Medulla oblongata (tissue), 1 donor: Measurements from ENCODE around the gene EYS.
"Not testable (repeated sequence)": the region's sequence is repeated elsewhere in the genome, so short reads cannot be mapped to it uniquely, and the experiment has no call there.

ENCODE experiments used
- DNase-seq: peaks from one replicate; pipeline ENCODE4 v3.0.0-alpha.2; 2015; ENCODE audit errors: extremely low spot score

The EYS gene

DNA sequence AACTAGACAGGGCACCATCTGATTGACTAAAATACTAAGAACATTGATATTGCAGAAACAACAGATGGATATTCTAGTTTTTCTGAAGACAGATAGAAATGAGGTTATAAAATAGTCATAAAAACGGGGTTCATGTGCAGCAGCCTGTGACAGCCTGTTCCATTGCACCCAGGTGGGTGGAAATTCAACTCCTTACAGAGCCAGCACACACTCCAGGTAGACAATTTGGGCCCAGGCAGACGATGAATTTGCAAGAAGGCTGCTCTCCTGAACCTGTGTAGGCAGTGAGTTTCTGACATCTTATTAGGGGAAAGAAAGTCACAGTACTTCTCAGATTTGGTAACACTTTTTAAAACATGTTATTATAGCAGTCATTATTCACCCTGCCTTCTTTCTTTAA is 1657.3 kb downstream of the EYS start:
- no peak for DNase-seq

DNA sequence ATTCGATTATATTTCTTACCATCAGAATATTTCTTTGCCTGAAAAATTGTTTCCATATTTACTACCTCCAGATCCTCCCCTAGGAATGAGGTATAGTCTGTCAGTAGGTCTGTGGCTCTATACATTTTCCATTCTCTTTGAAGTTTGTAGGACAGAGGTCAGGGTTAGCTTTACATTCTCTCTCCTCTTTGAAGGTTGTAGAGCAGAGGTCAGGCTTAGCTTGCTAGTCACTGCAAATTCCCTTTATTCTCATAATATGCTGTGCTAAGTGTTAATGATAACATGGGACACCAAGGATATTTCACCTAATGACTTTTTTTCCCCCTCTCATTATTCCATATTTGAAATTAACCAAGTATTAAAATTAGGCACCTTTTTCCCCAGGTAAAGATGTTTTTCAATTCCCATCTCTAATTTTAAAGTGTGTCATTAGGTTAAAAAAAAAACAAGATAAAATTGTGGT is 1660.2 kb downstream of the EYS start:
- DNase-seq, result no peak

DNA sequence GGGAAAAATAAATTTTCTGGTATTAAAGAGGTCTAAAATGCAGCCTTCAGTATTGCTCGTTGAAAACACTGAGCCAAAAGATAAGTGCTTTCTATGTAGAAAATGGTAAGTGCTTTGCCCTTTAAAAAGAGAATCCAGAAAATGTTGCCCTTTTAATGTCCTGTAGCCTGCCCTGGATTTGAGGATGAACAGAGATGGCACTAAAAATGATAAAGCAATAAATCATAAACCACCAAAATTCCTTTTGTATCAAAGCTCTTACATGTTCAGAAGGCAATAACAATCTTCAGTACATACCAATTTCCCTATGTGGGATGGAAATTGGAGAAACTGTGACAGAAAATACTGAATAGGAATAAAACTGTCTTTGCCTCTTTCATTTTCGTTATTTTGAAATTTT is 1665.7 kb downstream of the EYS start:
- DNase-seq, result no peak

DNA sequence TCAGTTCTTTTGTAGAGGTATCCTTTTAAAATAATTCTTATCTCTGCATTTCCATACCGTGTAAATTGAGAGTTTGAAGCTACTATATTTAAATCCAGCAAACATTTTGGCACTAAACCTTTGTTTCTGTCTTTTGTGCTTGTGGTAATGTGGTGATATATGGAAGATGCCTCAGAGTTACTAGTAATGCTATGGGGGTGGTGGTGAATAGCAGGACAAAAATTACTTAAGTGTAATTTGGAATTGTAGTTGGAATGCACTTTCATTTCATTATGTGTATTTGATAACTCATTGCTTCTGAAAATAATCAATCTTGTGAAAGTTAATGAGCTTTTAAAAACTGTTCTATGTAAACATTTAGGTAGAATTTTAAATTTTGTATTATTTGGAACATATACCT is 1666.9 kb downstream of the EYS start:
- no peak for DNase-seq

DNA sequence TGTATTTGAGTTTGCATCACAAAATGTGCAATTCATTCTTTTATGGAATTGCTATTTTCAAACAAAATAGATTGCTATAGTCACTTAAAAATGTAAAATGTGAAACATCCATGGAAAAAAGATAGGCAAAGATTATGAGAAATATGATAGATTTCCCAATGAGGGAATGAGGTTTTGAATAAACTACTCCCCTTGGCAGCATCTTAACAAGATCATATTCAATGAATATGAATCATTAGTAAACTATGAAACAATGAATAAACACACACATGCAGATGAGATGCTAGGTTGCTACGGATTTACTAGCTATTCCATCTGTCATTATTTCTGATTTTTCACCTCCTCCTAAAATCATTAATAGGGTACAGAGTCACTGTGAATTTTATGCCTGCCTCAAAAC is 1669.6 kb downstream of the EYS start:
- no peak for DNase-seq

DNA sequence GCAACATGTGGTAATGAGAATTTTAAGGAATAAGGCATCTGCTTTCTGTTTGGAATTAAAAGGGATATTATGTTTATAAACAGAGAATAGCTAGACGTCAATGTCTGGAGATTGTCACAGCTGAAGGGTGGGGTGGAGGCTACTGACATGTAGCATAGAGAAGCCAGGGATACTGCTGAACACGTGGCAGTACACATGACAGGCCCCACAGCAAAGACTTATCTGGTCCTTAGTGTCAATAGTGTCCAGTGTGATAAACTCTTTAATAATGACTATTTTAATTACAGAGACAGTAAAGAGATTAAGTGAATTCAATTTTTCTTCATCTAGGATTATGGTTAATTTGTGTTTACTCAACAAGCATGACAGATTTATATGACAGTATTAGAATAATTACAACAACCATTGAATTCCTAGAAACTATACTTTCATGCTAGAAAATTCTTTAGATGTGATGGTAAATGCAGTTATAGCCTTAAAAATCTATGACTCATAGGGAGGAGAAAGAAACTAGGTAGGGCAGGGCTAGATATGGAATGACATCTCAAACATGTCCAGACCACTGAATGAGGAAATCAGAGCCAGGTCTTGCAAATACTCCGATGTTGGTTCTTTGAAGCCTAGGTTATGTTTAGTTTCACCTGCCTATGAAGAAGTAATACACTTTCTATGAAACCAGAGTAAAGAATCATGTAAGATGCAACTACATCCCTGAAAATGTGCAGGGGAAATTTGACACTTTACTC is 1671.9 kb downstream of the EYS start:
- DNase-seq, result no peak

DNA sequence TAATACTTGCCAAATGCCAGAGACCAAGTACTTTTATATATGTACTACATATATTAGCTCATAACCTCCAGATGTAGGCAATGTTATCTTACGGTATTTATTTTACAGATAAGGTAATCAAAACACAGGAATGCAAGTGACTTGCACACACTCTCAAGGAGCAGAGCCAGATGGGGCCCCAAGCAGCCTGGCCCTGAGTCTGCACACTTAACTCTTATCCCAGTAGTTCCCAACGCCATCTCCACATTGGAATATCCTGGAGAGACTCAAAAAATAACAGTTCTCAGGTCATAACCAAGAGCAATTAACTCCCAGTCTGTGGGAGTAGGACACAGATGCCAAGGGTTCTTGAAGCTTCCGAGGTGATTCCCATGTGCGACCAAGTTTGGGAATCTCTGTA is 1672.7 kb downstream of the EYS start:
- no peak for DNase-seq

DNA sequence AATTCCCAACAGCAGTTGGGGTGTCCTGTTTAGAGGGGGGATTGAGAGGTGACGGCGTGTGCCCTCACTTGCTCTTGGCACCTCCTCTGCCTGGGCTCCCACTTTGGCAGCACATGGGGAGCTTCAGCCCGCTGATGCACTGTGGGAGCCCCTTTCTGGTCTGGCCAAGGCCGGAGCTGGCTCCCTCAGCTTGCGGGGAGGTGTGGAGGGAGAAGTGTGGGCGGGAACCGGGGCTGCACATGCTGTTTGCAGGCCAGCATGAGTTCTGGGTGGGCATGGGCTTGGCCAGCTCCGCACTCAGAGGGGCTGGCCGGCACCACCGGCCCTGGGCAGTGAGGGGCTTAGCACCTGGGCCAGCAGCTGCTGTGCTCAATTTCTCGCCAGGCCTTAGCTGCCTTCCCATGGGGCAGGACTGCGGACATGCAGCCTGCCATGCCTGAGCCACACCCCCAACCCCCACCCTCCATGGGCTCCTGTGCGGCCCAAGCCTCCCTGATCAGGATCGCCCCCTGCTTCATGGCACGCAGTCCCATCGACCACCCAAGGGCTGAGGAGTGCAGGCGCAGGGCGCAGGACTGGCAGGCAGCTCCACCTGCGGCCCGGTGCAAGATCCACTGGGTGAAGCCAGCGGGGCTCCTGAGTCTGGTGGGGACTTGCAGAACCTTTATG is 1675.9 kb downstream of the EYS start:
- DNase-seq, result not testable (repeated sequence)

DNA sequence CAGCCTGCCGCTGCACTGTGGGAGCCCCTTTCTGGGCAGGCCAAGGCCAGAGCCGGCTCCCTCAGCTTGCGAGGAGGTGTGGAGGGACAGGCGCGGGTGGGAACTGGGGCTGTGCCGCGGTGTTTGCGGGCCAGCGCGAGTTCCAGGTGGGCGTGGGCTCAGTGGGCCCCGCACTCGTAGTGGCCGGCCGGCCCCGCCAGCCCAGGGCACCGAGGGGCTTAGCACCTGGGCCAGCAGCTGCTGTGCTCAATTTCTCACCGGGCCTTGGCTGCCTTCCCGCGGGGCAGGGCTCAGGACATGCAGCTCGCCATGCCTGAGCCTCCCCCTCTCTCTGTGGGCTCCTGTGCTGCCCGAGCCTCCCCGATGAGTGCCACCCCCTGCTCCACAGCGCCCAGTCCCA is 1683.3 kb downstream of the EYS start:
- DNase-seq, result no peak

DNA sequence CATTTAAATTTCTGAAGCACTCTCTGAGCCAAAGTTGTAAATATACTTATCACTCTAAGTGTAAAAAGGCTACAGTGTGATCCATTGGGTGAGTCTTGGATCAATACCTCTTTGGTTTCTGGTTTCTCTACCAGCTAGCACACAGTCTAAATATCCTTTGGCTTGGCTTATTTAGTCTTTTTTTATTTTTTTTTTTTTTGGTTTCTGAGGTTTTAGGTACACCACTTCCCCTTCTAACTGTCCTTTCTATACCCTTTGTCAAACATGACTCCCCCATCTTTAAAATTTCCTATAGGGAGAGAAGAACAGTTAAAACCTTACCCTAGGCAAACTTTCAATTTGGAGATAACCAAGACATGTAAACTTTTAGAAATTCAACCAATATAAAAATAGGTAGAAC is 1692.4 kb downstream of the EYS start:
- DNase-seq, result no peak

DNA sequence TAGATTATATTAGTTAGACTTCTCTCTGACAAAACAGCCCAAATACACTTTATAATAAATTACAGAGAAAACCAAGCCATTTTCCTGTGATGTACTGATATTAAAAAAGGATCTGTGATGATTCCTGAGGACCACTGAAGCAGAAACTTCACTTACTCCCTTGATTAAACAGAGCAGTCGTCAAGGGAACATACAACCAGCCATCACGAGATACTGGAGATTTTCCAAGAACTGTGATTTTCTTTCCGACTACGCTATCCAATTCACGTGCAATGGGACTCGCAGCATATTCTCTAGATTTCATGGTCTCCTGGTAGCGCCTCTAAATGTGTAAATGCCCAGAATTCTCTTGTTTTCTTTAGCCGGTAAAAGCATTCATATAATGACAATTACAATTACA is 1694.0 kb downstream of the EYS start:
- peak; percentile 23 for DNase-seq

DNA sequence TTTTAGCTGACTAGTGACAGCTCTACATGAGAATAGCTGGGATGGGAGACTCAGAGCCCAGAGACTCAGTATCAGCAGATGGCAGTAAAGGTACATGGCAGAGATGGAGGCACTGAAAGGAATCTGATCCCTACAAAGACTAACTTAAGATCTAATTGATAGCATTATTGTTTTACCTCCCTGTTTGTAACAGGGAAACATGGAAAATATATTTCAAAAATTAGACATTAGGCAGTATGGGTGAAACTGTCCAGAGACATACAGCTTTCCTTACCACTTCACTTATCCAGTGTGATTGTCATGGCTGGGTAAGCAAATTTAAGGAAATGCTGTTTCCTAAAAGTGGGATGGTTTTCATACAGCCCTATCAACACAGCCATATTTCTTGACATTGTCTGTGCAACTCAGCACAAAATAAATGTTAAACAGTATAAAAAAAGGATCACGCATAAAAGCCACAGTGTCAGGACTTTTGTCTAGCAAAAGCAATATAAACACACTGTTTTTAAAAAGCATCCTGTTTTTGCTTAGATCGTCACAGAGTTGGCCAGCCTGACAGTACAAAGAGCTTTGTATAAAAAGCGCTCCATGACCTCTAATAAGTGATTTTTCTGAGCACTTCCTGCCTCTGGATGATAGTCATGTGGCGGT is 1694.5 kb downstream of the EYS start:
- DNase-seq, result peak; percentile 87

DNA sequence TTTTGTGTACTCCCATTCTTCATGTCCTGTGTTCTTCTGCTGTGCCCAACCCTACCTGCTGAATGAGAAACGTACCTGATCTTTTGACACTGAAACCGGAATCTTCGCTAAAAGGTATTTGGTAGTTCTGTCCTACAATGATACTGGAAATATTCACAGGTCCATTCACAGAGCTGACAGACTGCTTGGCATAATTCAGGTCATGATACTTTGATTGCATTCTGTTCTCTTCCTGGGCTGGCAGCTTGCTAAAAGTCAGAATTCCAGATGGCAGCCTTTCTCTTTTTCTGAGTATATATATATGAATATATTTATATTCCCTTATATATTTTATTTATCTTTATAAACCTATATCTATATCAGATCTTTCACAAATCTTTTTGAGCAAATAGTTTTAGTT is 1696.4 kb downstream of the EYS start:
- no peak for DNase-seq

DNA sequence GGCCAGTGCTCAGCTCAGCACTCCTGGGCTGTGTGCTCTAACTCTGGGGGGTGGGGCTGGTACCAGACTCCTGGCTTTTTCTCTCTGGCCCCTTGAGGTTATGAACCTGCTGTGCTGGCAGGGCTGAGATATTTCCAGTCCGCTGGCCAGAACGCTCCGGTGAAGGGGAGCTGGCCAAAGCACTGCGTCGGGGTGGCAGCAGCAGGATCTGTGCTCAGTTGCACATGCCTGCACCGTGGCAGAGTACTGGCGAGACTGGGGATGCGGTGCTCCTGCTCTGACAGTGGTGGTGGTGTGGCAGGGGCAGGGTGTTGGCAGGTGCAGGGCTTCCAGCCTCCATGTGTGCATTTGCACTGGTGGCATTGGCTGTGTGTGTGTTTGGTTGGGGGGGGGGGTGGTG is 1697.0 kb downstream of the EYS start:
- DNase-seq, result no peak

DNA sequence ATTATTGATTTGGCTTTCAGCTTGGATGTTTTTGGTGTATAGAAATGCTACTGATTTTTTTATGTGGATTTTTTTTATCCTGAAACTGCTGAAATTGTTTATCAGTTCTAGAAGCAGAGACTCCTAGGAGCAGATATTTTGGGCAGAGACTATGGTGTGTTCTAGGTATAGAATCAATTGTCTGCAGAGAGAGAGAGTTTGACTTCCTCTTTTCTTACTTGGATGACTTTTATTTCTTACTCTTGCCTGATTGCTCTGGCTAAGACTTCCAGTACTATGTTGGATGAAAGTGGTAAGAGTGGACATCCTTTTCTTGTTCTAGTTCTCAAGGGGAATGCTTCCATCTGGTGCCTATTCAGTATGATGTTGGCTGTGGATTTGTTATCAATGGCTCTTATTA is 1700.8 kb downstream of the EYS start:
- no peak for DNase-seq

DNA sequence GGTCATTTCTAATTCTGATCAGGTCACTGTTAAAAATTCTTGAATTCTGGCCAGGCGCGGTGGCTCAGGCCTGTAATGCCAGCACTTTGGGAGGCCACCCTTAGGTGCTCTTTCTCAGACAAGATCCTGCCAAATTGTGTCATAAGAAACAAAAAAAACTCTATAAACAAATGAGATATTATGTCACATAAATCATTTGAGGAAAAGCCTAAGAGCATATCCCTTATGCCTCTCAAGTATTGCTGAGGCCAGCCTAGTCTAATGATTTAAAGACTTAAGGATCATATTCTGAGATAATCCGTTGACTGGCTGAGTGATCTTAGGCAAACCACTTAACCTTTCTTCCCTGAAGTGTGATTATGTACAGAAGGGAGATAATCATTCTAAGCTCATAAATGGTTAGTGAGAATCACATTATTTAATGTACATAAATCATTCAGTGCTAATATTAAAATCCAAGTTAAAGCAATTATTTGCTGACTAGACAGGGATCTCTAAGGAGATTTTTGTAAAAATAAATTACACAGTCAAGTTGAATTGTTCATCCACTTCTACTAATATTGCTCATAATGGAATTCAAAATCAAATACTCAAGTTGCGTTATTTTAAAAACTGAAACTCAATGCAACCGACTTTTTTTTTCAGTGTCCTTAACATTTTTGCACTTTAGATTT is 1706.1 kb downstream of the EYS start:
- no peak for DNase-seq

DNA sequence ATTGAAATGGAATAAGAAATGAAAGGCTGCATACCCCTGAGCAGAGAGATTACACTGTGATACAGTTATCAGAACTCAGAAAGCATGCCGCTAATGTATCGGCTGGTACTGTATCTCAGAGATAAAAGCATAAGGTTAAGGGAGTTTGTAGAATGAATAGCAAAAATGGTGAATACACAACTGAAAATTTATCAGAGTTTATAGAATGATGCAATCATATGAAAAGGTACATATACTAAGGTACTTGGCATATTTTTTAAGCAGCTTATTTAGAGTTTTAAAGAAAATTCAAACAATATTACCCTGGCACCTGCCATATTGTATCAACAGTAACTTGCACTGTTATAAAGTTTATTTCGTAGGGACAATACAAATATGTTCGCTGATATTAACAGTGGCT is 1707.4 kb downstream of the EYS start:
- no peak for DNase-seq

DNA sequence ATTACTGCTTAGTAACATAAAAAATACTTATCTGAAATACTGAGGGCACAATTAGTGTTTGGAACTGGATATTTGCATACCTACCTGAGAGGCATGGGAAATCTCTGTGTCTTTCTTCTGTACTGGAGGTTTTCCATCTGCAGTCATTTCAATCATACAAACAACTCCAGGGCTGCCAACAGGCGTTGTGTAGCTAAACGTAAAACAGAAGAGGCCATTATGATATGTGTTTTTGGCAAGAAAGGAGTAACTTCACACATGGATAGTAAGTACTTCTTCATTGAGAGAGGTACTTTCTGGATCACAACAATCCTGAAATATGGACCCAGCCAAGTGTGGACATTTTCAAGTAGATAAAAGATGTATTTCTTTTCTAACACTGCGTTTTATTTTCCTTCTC is 1708.0 kb downstream of the EYS start:
- no peak for DNase-seq

DNA sequence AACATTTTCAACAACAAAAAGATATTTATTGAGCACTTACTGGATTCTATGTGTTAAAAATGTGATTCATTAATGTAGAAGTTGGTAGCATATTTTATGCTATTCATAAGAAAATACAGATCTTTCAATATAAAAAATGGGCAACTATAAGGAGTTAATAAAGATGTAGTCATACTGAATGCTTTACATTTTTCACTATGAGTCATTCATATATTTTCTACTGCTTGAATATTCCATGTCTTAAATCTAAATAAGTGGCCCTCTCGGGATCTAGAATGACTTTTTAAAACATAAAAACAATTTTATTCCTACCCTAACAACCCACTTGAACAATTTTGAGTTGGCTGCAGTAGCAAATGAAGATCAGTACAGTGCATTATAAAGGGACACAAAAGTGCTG is 1709.3 kb downstream of the EYS start:
- no peak for DNase-seq

DNA sequence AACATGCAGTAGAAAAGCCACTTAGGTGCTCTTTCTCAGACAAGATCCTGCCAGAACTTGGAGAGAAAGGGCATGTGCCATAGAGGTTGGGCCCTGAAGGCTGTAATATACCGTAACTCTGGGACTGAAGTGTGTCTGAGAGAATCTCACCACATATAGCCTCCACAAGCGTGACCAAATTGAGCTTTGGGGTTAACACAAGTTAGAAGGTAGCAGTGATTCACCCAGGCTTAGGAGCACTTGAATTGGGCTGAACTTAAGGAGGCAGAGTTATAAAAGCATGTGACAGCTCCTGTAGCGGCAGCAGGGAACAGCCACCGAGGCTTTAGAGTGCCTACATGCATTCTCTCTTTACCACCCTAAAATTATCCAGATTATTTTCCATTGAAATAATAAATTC is 1709.8 kb downstream of the EYS start:
- no peak for DNase-seq

DNA sequence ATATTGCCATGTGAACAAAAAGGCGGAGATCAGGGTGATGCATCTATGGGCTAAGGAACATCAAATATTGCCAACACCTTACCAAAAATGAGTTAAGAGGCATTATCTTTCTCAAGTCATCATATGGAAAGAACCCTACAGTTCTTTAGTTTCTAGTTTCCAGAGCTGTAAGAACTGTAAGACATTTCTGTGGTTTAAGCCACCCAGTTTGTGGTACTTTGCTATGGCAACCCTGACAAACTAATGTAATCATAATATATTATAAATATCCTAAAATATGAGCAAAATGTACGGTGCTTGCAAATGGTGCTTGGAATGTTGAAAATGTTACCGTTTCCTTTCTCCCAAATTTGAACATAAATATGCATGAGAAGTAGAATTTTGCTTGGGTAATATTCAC is 1721.8 kb downstream of the EYS start:
- DNase-seq, result no peak

DNA sequence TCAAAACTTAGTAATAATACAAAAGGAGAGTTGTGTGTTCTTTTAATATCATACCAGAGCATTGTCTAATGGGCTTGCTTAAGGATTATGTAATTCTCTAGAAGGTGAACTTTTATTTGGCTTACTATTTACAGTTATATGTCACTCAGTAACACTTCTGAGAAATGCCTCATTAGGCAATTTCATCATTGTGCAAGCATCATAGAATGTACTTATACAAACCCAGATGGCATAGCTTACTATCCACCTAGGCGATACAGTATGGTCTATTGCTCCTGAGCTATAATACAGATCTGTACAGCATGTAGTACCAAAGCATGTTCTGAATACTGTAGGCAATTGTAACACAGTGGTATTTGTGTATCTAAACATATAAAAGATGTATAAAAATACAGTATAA is 1731.3 kb downstream of the EYS start:
- DNase-seq, result no peak

DNA sequence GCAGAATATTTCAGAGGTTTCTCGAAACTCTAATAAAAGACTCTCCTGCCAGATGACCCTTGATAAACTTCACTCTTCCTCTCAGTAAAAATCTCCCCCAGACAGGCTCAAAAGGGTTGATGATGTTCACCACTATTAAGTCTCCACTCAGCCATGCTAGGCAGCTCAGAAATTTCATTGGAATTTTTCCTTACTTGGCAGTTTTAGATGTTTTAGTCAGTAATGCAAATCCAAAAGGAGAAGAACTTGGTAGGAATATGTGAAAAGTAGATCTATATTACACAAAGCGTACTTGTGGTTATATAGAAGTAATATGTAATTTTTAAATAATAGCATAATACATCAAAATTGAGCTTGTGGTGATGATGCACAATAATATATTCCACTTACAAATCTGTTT is 1738.4 kb downstream of the EYS start:
- no peak for DNase-seq
